Uterus (tissue), 2 donors: Measurements from ENCODE around the gene IGF1R.

ENCODE experiments used
- POLR2A ChIP-seq, 2 donors: fragments of 450-650 bp; IDR thresholded peaks; one replicate each; pipeline ENCODE4 v1.6.1; 2016; ENCODE audit warnings: antibody characterized with exemption in 2 of 2, mild to moderate bottlenecking in 1 of 2, moderate library complexity in 1 of 2
- TF ChIP-seq, protein P1 (sequence below), 4 experiments: fragments of 200-600 bp in 2 of 4; fragments of 450-650 bp in 2 of 4; sonication (generic) in 2 of 4; IDR thresholded peaks; one replicate each; pipeline ENCODE4 v1.5.1; 2016 to 2019; ENCODE audit warnings: antibody characterized with exemption in 4 of 4, mild to moderate bottlenecking in 2 of 4, moderate library complexity in 1 of 4

DNA sequence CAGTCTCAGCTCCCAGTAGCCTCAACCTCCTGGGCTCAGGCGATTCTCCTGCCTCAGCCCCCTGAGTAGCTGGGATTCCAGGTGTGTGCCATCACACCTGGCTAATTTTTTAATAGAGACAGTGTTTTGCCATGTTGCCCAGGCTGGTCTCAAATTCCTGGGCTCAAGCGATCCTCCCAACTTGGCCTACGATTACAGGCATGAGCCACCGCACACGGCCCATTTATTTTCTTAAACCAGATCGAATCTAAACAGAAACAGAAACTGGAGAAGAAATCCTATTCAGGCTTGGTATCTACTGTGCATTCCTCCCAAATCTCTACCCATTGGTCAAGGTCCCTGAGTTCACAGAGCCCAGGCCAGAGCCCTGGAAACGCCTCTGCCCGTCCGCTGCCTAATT is 285.1 kb downstream of the IGF1R start:
- TF ChIP-seq, protein P1, sequence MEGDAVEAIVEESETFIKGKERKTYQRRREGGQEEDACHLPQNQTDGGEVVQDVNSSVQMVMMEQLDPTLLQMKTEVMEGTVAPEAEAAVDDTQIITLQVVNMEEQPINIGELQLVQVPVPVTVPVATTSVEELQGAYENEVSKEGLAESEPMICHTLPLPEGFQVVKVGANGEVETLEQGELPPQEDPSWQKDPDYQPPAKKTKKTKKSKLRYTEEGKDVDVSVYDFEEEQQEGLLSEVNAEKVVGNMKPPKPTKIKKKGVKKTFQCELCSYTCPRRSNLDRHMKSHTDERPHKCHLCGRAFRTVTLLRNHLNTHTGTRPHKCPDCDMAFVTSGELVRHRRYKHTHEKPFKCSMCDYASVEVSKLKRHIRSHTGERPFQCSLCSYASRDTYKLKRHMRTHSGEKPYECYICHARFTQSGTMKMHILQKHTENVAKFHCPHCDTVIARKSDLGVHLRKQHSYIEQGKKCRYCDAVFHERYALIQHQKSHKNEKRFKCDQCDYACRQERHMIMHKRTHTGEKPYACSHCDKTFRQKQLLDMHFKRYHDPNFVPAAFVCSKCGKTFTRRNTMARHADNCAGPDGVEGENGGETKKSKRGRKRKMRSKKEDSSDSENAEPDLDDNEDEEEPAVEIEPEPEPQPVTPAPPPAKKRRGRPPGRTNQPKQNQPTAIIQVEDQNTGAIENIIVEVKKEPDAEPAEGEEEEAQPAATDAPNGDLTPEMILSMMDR (IDR thresholded peaks at IDR 0.05) = no peak
- no peak for TF ChIP-seq POLR2A (IDR thresholded peaks at IDR 0.05)
